BLaER1 treated with 17β-estradiol and CSF1 and Interleukin-3, amounts not matched to agents 10 nM and 100 nM (cell line): ENCODE data around the gene SERPINE3.

ENCODE experiments used
- H3K27ac ChIP-seq, 11 experiments: shearing (Covaris generic); formaldehyde crosslinking; 2 replicates each; pipeline ENCODE4 v1.8.1; 2022
- H3K27me3 ChIP-seq, 11 experiments: shearing (Covaris generic); formaldehyde crosslinking; 2 replicates each; pipeline ENCODE4 v1.8.1; 2022
- H3K36me3 ChIP-seq, 11 experiments: shearing (Covaris generic); formaldehyde crosslinking; 2 replicates each; pipeline ENCODE4 v1.8.1; 2022
- H3K4me1 ChIP-seq, 10 experiments: shearing (Covaris generic); formaldehyde crosslinking; 2 replicates each; pipeline ENCODE4 v1.8.1; 2022
- H3K4me2 ChIP-seq, 11 experiments: shearing (Covaris generic); formaldehyde crosslinking; 2 replicates each; pipeline ENCODE4 v1.8.1; 2022
- H3K4me3 ChIP-seq, 10 experiments: shearing (Covaris generic); formaldehyde crosslinking; 2 replicates each; pipeline ENCODE4 v1.8.1; 2022
- H3K9ac ChIP-seq, 11 experiments: shearing (Covaris generic); formaldehyde crosslinking; 2 replicates each; pipeline ENCODE4 v1.8.1; 2022
- H3K9me3 ChIP-seq, 11 experiments: shearing (Covaris generic); formaldehyde crosslinking; replicated peaks in 1 of 11; 2 replicates each; pipeline ENCODE4 v1.8.1; 2022
- H4K20me1 ChIP-seq, 11 experiments: shearing (Covaris generic); formaldehyde crosslinking; 2 replicates each; pipeline ENCODE4 v1.8.1; 2022
- Cebpa-rat ChIP-seq, 11 experiments: shearing (Covaris generic); IDR thresholded peaks; 2 replicates each; pipeline ENCODE4 v1.8.1; 2022

The SERPINE3 gene

DNA sequence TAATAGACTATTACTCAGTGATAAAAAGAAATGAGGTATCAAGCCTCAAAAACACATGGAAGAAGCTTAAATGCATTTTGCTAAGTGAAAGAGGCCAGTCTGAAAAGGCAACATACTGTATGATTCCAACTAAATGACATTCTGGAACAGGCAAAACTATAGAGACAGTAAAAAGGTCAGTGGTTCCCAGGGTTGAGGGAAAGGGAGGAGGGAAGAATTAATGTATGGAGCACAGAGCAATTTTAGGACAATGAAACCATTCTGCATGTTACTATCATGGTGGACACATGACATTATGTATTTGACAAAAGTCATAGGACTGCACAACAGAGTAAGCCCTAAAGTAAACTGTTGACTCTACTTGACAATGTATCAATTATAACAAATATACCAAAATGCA is 5.7 kb upstream of the SERPINE3 start:
- Histone ChIP-seq H3K4me2 (no peak overlapping the region), H3K4me1 (peaks cover 20 to 25% (median 24%) of the 10 kb centered on the region in 10 experiments), H4K20me1 (no peaks in the 10 kb centered on the region), H3K4me3 (no peak overlapping the region), H3K27ac (no peak overlapping the region), H3K9me3 (no peaks in the 10 kb centered on the region), H3K9ac (no peak overlapping the region), H3K36me3 (no peaks in the 10 kb centered on the region), H3K27me3 (no peaks in the 10 kb centered on the region)
- TF ChIP-seq Cebpa-rat (IDR thresholded peaks at IDR 0.05): no peak

GRCh38 chr13:51336746-51337145 is 2.7 kb upstream of the SERPINE3 start:
- Histone ChIP-seq H3K9ac (no peak overlapping the region), H3K4me1 (peaks cover 2 to 5% (median 3%) of the 10 kb centered on the region in 10 experiments; a peak in 19 of 20 replicates), H3K4me3 (no peak overlapping the region), H3K36me3 (no peaks in the 10 kb centered on the region), H4K20me1 (no peaks in the 10 kb centered on the region), H3K27ac (no peak overlapping the region), H3K4me2 (no peak overlapping the region), H3K27me3 (no peaks in the 10 kb centered on the region), H3K9me3 (no peaks in the 10 kb centered on the region)
- TF ChIP-seq Cebpa-rat (IDR thresholded peaks at IDR 0.05): no peak

DNA sequence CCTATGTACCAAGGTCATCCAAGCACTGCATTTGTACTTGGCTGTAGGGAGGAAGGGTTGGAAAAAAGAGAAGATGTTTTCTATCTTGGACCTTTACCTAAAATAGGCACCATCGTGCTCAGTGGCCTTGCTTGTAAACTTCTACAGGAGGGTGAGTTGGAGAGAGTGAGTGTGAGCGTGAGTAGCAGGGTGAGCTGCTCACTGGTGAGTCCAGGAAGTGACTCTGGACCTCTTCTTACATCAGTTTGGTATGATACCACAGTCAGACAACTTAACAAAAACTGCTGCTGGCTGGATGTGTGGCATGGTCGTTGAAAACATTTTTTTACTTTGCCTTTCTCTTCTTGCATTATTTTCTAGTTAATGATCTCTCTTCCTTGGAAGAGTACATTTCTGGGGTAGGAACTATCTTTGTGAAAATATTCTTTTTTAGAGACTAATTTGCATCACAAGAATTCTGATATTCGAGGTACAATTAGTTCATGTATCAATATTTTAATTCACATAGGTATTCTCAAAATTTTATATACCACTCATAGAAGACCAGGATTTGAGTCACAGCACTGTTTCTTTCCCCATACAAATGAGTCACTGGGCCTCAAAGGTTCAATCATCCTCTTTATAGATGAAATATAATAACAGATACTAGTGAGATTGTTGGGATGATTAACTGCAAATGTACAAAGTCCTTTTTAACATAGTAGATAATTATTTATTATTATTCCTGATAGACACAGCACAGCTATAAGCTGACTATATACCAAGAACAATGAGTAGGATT is 651 bp downstream of the SERPINE3 start:
- Histone ChIP-seq H3K27ac (no peak overlapping the region), H3K9ac (no peak overlapping the region), H3K4me1 (no peaks in the 10 kb centered on the region), H3K36me3 (no peaks in the 10 kb centered on the region), H3K9me3 (no peaks in the 10 kb centered on the region), H3K27me3 (no peaks in the 10 kb centered on the region), H3K4me2 (no peak overlapping the region), H4K20me1 (no peaks in the 10 kb centered on the region), H3K4me3 (no peak overlapping the region)
- no peak for TF ChIP-seq Cebpa-rat (IDR thresholded peaks at IDR 0.05)

GRCh38 chr13:51341232-51341631 is 1.7 kb downstream of the SERPINE3 start:
- Histone ChIP-seq H3K9ac (no peak overlapping the region), H3K27ac (no peak overlapping the region), H3K4me2 (no peak overlapping the region), H4K20me1 (no peaks in the 10 kb centered on the region), H3K4me1 (no peaks in the 10 kb centered on the region), H3K27me3 (no peaks in the 10 kb centered on the region), H3K4me3 (no peak overlapping the region), H3K36me3 (no peaks in the 10 kb centered on the region), H3K9me3 (no peaks in the 10 kb centered on the region)
- no peak for TF ChIP-seq Cebpa-rat (IDR thresholded peaks at IDR 0.05)

GRCh38 chr13:51341791-51342190 is 2.3 kb downstream of the SERPINE3 start:
- Histone ChIP-seq H3K9me3 (no peaks in the 10 kb centered on the region), H3K27me3 (no peaks in the 10 kb centered on the region), H3K9ac (no peak overlapping the region), H3K4me2 (no peak overlapping the region), H3K27ac (no peak overlapping the region), H3K36me3 (no peaks in the 10 kb centered on the region), H3K4me1 (no peaks in the 10 kb centered on the region), H3K4me3 (no peak overlapping the region), H4K20me1 (no peaks in the 10 kb centered on the region)
- TF ChIP-seq Cebpa-rat (IDR thresholded peaks at IDR 0.05): no peak

DNA sequence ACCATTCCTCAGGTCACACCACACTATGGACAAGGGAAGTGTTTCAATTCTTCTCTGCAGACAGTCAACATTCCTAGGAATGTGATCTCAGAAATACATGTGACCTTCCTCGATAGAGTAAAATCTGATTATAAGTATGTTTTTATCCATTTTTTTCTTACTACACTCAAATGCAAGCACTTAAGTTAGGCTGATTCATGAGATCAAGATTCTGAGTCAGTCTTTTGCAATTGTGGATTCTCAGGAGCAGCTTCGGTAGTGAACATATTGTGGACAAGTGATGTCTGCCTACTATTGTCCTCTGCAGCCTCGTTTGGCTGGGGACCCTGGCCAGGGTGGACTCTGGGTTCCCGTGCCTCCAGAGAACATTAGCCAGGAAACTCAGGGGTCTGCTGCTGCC is 3.2 kb downstream of the SERPINE3 start:
- H3K4me1 ChIP-seq: no peaks in the 10 kb centered on the region
- H3K9me3 ChIP-seq: no peaks in the 10 kb centered on the region
- no peak overlapping the region for H3K27ac ChIP-seq
- no peak for TF ChIP-seq Cebpa-rat (IDR thresholded peaks at IDR 0.05)
- H3K9ac ChIP-seq: no peak overlapping the region
- H3K36me3 ChIP-seq: no peaks in the 10 kb centered on the region
- no peak overlapping the region for H3K4me3 ChIP-seq
- H3K4me2 ChIP-seq: no peak overlapping the region
- no peaks in the 10 kb centered on the region for H3K27me3 ChIP-seq
- H4K20me1 ChIP-seq: no peaks in the 10 kb centered on the region

DNA sequence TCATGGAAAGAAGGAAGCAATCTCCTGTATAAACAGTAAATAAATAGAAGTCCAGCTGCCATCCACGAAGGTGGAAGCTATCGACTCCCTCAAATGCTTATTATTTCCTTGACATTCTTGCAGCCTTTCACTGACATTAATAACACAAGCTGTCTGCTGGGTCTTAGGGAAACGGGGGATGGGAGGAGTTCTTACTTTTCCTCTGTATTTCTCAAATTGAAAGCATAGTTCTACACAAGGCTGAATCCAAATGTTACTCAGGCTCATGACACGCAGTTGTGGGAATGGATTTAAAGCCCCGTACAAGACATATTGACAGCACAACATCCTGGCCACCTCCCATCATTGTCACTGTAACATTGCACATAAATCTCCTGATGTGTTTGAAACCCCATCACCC is 4.0 kb downstream of the SERPINE3 start:
- no peaks in the 10 kb centered on the region for H4K20me1 ChIP-seq
- H3K9ac ChIP-seq: no peak overlapping the region
- no peaks in the 10 kb centered on the region for H3K36me3 ChIP-seq
- no peak overlapping the region for H3K4me2 ChIP-seq
- no peaks in the 10 kb centered on the region for H3K9me3 ChIP-seq
- no peak overlapping the region for H3K27ac ChIP-seq
- H3K27me3 ChIP-seq: no peaks in the 10 kb centered on the region
- no peaks in the 10 kb centered on the region for H3K4me1 ChIP-seq
- no peak overlapping the region for H3K4me3 ChIP-seq
- TF ChIP-seq Cebpa-rat (IDR thresholded peaks at IDR 0.05): no peak

DNA sequence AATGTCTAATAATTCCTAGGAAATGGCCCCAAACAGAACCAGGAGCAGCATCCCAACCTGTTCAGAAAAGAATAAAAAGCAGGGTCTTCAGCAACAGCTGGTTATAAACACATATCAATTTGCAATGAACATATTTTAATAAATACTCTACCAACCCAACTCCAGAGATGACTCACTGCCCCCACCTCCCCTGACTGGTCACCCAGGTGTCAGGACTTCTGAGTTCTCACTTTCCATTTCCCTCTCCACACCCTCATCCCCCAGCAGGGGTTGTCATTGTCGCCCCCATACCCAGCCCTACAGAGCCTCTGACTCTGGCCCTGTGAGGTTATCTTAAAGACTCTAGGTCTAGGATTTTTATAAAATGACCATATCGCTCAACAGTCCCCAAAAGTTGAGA is 6.9 kb downstream of the SERPINE3 start:
- Histone ChIP-seq H3K9me3 (peaks cover 0 to 6% (median 0%) of the 10 kb centered on the region in 11 experiments; a peak in 1 of 22 replicates), H3K4me2 (no peak overlapping the region), H3K27ac (no peak overlapping the region), H3K27me3 (no peaks in the 10 kb centered on the region), H4K20me1 (no peaks in the 10 kb centered on the region), H3K9ac (no peak overlapping the region), H3K36me3 (no peaks in the 10 kb centered on the region), H3K4me1 (no peaks in the 10 kb centered on the region), H3K4me3 (no peak overlapping the region)
- TF ChIP-seq Cebpa-rat (IDR thresholded peaks at IDR 0.05): no peak

- Histone ChIP-seq H3K4me1 (no peaks in the 10 kb centered on the region), H3K27ac (no peak overlapping the region), H3K9me3 (peaks cover 0 to 8% (median 0%) of the 10 kb centered on the region in 11 experiments; a peak in 1 of 22 replicates), H4K20me1 (no peaks in the 10 kb centered on the region), H3K4me3 (no peak overlapping the region), H3K36me3 (no peaks in the 10 kb centered on the region), H3K27me3 (no peaks in the 10 kb centered on the region), H3K9ac (no peak overlapping the region), H3K4me2 (no peak overlapping the region)
- no peak for TF ChIP-seq Cebpa-rat (IDR thresholded peaks at IDR 0.05)
Observed at GRCh38 chr13:51347099-51347498, 7.6 kb downstream of the SERPINE3 start.
